CD4-positive, alpha-beta T cell (primary cell): ENCODE results near the gene PRKCA. TPM values are rescaled to one million over a fixed set of nuclear protein-coding genes. Genes with fewer than 3 reads are reported as not detected.

Experiments
- ATAC-seq: fragments of 200-7000 bp; cut with Tn5 transposase; one replicate; pipeline ENCODE4 v1.10.0; 2022; ENCODE audit warnings: mild to moderate bottlenecking; ENCODE audit not compliant: poor library complexity
- CTCF ChIA-PET: fragments of 350-600 bp; sonication (Branson Sonifier 250); formaldehyde crosslinking; loops from one replicate; lab custom pipeline; 2021; ENCODE audit warnings: antibody characterized with exemption, inconsistent platforms; lab: Charles Lee
- POLR2A ChIA-PET: fragments of 350-600 bp; sonication (Branson Sonifier 250); formaldehyde crosslinking; loops from one replicate; lab custom pipeline; 2021; ENCODE audit warnings: antibody characterized with exemption, inconsistent platforms; lab: Charles Lee
- DNase-seq, 14 experiments: peaks; one replicate each; pipeline ENCODE4 v3.0.0-alpha.2; 2013 to 2020; ENCODE audit warnings: mixed read lengths in 2 of 14
- H3K27ac ChIP-seq, 2 donors: one replicate each; pipeline versions ENCODE4 v1.5.1 to v1.7.0; 2013; ENCODE audit warnings: low read length in 2 of 2, low read depth in 1 of 2, mild to moderate bottlenecking in 1 of 2
- H3K27me3 ChIP-seq, 2 experiments: 1 replicate in 1 of 2; 2 replicates in 1 of 2; pipeline versions ENCODE4 v1.6.1 to v1.7.0; 2013; ENCODE audit warnings: low read length in 2 of 2, control low read depth in 1 of 2, mild to moderate bottlenecking in 1 of 2, moderate library complexity in 1 of 2; ENCODE audit not compliant: insufficient read depth in 2 of 2, control insufficient read depth in 1 of 2
- H3K36me3 ChIP-seq: one replicate; pipeline ENCODE4 v1.6.1; 2013; ENCODE audit warnings: low read length, control low read depth; ENCODE audit not compliant: insufficient read depth
- H3K4me1 ChIP-seq: one replicate; pipeline ENCODE4 v1.6.1; 2013; ENCODE audit warnings: low read length, control low read depth; ENCODE audit not compliant: insufficient read depth
- H3K4me3 ChIP-seq: one replicate; pipeline ENCODE4 v1.5.1; 2013; ENCODE audit warnings: mild to moderate bottlenecking, low read length, moderate library complexity
- H3K9me3 ChIP-seq, 2 experiments: 1 replicate in 1 of 2; 2 replicates in 1 of 2; pipeline versions ENCODE4 v1.6.1 to v1.7.0; 2013; ENCODE audit warnings: low read length in 2 of 2, mild to moderate bottlenecking in 2 of 2, control low read depth in 1 of 2, moderate library complexity in 1 of 2; ENCODE audit not compliant: control insufficient read depth in 1 of 2, insufficient read depth in 1 of 2
- H3K27ac Mint-ChIP-seq: one replicate; pipeline ENCODE4 v1.8.0; 2020; ENCODE audit warnings: mixed read lengths
- H3K27me3 Mint-ChIP-seq: one replicate; pipeline ENCODE4 v1.8.0; 2021; ENCODE audit warnings: mixed read lengths
- H3K36me3 Mint-ChIP-seq: one replicate; pipeline ENCODE4 v1.8.0; 2021; ENCODE audit warnings: low read depth, mixed read lengths
- H3K4me1 Mint-ChIP-seq: one replicate; pipeline ENCODE4 v1.8.0; 2021; ENCODE audit warnings: low read depth, mixed read lengths
- H3K4me3 Mint-ChIP-seq: one replicate; pipeline ENCODE4 v1.8.0; 2020; ENCODE audit warnings: mild to moderate bottlenecking, mixed read lengths
- H3K9me3 Mint-ChIP-seq: one replicate; pipeline ENCODE4 v1.8.0; 2020; ENCODE audit warnings: mixed read lengths
- CTCF ChIP-seq: fragments of 200-600 bp; IDR thresholded peaks from one replicate; pipeline ENCODE4 v1.8.0; 2022; ENCODE audit warnings: antibody characterized with exemption, mild to moderate bottlenecking
- intact Hi-C, 2 experiments: fragments of 100-400 bp; cut with DNase I in 1 of 2; cut with micrococcal nuclease in 1 of 2; formaldehyde crosslinking; loops; one replicate each; pipeline versions ENCODE4 v1.15.1 to v1.9.0; 2023 to 2025; cut with DNase I, micrococcal nuclease
- total RNA-seq, 174 experiments: library from RNA in 2 of 174; stranded (reverse) in 2 of 174; gene quantifications; one replicate each; pipeline ENCODE4 v1.2.3 and lab custom pipeline; 2021 to 2026

PRKCA gene
- total RNA-seq, 2 experiments from 2014 or later, result 84.8 to 88.6 TPM

- peaks cover 90% of the 10 kb centered on the region for H3K36me3 Mint-ChIP-seq
- no peak overlapping the region for H3K4me3 Mint-ChIP-seq
Measured at GRCh38 chr17:66698270-66698669, 395.9 kb downstream of the PRKCA start.

GRCh38 chr17:66701462-66701861 lies 399.0 kb downstream of the PRKCA start:
- no peak overlapping the region for H3K4me3 ChIP-seq
- no peak overlapping the region for H3K4me3 Mint-ChIP-seq
- DNase-seq (no peak), ATAC-seq (no peak)
- POLR2A ChIA-PET, result no interaction called here
- H3K36me3 ChIP-seq, result peaks cover 20% of the 10 kb centered on the region
- H3K27me3 Mint-ChIP-seq, result no peaks in the 10 kb centered on the region
- intact Hi-C loops, result no loop called here
- H3K9me3 Mint-ChIP-seq, result no peaks in the 10 kb centered on the region
- H3K4me1 ChIP-seq, result no peaks in the 10 kb centered on the region
- no peaks in the 10 kb centered on the region for H3K4me1 Mint-ChIP-seq
- peaks cover 70% of the 10 kb centered on the region for H3K36me3 Mint-ChIP-seq
- no peaks in the 10 kb centered on the region for H3K27me3 ChIP-seq
- peaks cover 0 to 14% of the 10 kb centered on the region in 2 experiments for H3K9me3 ChIP-seq
- CTCF ChIA-PET, result no interaction called here
- TF ChIP-seq CTCF, result no peak
- no peak overlapping the region for H3K27ac ChIP-seq
- no peak overlapping the region for H3K27ac Mint-ChIP-seq

More at GRCh38 chr17:66698270-66698669, 395.9 kb downstream of the PRKCA start:
- H3K4me1 Mint-ChIP-seq, result no peaks in the 10 kb centered on the region
- Histone ChIP-seq H3K9me3 (peaks cover 0 to 14% of the 10 kb centered on the region in 2 experiments), H3K27ac (no peak overlapping the region), H3K4me3 (no peak overlapping the region), H3K36me3 (peaks cover 38% of the 10 kb centered on the region), H3K27me3 (no peaks in the 10 kb centered on the region), H3K4me1 (no peaks in the 10 kb centered on the region)
- CTCF ChIA-PET, result no interaction called here
- H3K27ac Mint-ChIP-seq, result no peak overlapping the region
- TF ChIP-seq CTCF, result no peak
- DNase-seq (no peak), ATAC-seq (no peak)
- intact Hi-C loops, result no loop called here
- H3K9me3 Mint-ChIP-seq, result no peaks in the 10 kb centered on the region
- no peaks in the 10 kb centered on the region for H3K27me3 Mint-ChIP-seq
- POLR2A ChIA-PET, result interaction anchor here (0.7 kb wide), 1 partner anchor 17 kb away, joined by 4 read pairs; no protein-coding TSS in a partner anchor

- ATAC-seq, result no peak
- intact Hi-C loops, result no loop called here
Measured at GRCh38 chr17:66702106-66702936, 399.9 kb downstream of the PRKCA start.

More at GRCh38 chr17:66702106-66702936, 399.9 kb downstream of the PRKCA start:
- DNase-seq, result no peak
- ChIA-PET POLR2A (no interaction called here), CTCF (no interaction called here)
- H3K4me3 ChIP-seq, result no peak overlapping the region
- Mint-ChIP-seq H3K27ac (no peak overlapping the region), H3K4me3 (no peak overlapping the region), H3K27me3 (no peaks in the 10 kb centered on the region), H3K4me1 (peaks cover 4% of the 10 kb centered on the region), H3K9me3 (no peaks in the 10 kb centered on the region), H3K36me3 (peaks cover 65% of the 10 kb centered on the region)
- no peaks in the 10 kb centered on the region for H3K27me3 ChIP-seq
- no peaks in the 10 kb centered on the region for H3K4me1 ChIP-seq
- peaks cover 11% of the 10 kb centered on the region for H3K36me3 ChIP-seq
- H3K27ac ChIP-seq, result no peak overlapping the region
- peaks cover 0 to 10% of the 10 kb centered on the region in 2 experiments for H3K9me3 ChIP-seq
- no peak for TF ChIP-seq CTCF
